GM19238 (cell line): ENCODE data around the gene CAMSAP3.
A peak's percentile ranks its signal among the peaks of the same experiment; 100 is the strongest.

ENCODE experiments used
- DNase-seq: peaks from one replicate; pipeline ENCODE4 v3.0.0; 2011; ENCODE audit warnings: low spot score; ENCODE audit not compliant: insufficient read length

The CAMSAP3 gene

GRCh38 chr19:7645656-7646425 lies 50.2 kb downstream of the CAMSAP3 start:
- no peak for DNase-seq

GRCh38 chr19:7646426-7646700 lies 50.7 kb downstream of the CAMSAP3 start:
- DNase-seq = no peak

DNA sequence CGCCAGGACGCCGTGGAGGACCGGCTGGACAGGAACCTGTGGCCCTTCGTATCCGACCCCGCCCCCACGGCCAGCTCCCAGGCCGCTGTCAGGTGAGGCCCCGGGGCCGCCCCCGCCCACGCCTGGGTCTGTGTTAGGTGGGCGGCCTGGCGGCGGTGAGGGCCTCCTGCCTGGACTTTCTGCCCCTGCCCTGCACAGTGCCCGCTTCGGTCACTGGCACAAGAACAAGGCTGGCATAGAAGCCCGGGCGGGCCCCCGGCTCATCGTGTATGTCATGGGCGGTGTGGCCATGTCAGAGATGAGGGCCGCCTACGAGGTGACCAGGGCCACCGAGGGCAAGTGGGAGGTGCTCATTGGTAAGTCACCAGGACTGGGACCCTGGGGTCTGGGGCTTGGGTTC lies 51.5 kb downstream of the CAMSAP3 start:
- no peak for DNase-seq

DNA sequence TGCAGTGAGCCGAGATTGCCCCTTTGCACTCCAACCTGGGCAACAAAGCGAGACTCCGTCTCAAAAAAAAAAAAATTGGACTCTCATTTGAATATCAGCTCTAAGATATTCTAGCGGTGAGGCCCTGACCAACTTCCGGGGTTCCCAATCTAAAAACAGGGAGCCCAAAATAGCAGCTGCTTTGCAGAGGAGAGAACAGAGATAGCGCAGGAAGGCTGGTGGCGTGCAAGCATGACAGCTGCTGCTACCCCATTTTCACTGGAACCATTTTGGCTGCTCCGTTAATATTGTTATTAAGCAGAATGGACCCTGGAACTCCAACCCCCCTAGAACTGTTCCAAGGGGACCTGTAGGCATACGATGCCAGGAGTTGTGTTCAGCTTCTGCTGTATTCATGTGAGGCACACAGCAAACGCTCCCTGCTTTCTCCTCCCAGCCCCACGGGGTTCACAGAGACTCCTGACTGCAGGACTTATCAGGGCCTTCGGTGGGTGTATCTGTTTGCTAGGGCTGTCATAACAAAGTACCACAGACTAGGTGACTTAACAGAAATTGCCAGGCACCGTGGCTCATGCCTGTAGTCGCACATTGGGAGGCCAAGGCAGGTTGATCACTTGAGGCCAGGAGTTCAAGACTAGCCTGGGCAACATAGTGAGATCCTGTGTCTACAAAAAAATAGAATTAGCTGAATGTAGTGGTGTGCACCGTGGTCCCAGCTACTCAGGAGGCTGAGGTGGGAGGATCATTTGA lies 52.8 kb downstream of the CAMSAP3 start:
- no peak for DNase-seq

DNA sequence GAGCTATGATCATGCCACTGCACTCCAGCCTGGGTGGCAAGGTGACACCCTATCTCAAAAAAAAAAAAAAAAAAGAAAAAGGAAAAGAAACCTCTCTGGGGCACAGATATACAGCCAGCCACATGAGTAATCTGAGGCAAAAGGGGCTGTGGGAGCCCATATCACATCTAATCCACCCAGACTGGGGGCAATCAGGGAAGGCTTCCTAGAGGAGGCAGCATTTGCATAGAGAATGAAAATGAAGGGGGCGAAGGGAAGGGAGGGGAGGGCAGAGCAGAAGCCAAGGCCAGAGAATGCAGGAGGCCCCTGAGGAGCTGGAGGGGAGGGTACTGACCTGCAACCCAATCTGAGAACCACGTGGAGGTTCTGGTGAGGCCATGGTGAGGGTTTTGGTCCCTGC lies 54.5 kb downstream of the CAMSAP3 start:
- no peak for DNase-seq

GRCh38 chr19:7652061-7652641 lies 56.5 kb downstream of the CAMSAP3 start:
- peak; percentile 85 for DNase-seq

GRCh38 chr19:7654401-7654800 lies 58.7 kb downstream of the CAMSAP3 start:
- no peak for DNase-seq

DNA sequence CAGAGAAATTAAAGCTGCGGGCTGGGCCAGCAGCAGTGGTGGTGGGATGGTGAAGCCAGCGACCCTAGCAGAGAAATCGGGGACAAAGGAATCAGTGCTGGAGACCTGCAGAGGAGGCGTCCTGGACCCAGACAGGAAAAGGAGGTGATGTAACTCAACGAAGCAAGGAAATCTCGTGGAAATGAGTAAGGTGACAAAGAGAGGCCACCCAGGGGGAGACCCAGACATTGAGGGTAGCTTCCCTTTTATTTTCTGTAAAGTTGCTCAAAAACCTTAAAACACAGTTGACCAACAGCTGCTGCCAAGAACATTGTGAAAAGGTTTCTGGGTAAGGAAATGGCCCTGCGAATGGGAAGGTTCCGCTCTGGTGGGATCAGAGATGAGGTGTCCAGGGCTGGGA lies 59.9 kb downstream of the CAMSAP3 start:
- no peak for DNase-seq

DNA sequence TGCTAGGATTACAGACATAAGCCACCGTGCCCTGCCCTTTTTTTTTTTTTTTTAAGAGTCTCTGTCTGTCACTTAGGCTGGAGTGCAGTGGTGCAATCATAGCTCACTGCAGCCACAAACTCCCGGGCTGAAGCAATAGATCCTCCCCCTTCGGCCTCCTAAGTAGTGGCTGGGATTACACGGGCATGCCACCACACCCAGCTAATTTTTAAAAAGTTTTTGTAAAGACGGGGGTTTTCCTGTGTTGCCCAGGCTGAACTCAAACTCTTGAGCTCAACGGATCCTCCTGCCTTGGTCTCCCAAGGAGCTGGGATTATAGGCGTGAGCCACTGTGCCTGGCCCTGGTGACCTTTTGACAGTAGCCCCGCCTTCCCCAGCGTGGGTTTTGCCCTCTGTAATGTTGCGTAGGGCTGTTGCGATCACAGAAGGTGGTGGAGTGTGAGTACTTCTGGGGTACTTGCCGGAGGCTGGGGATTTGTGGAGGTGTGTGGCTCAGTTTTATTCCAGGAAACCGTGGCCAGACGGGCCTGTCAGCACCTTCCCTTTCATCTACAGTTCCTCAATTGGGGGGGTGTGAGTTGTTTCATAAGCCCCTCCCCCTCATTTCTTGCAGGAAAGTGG lies 61.6 kb downstream of the CAMSAP3 start:
- no peak for DNase-seq

- DNase-seq = peak; percentile 95
Observed at GRCh38 chr19:7658219-7658686, 62.6 kb downstream of the CAMSAP3 start.

- DNase-seq = no peak
Observed at GRCh38 chr19:7661744-7662538, 66.3 kb downstream of the CAMSAP3 start.

- DNase-seq = no peak
Observed at GRCh38 chr19:7662657-7663056, 67.0 kb downstream of the CAMSAP3 start.

DNA sequence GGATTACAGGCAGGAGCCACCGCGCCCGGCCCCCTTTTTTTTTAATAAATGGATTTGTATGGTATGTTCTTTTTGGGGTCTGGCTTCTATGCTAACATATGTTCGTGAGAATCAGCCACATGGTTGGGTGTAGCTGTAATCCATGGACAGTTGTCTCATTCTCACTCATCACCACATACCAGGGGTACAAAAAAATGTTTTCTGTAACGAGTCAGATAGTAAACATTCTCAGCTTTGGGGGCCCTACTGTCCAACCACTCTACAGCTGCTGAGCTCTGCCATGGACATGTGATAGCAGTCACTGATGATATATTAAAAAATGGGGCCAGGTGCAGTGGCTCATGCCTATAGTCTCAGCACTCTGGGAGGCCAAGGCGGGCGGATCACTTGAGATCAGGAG lies 68.0 kb downstream of the CAMSAP3 start:
- no peak for DNase-seq

DNA sequence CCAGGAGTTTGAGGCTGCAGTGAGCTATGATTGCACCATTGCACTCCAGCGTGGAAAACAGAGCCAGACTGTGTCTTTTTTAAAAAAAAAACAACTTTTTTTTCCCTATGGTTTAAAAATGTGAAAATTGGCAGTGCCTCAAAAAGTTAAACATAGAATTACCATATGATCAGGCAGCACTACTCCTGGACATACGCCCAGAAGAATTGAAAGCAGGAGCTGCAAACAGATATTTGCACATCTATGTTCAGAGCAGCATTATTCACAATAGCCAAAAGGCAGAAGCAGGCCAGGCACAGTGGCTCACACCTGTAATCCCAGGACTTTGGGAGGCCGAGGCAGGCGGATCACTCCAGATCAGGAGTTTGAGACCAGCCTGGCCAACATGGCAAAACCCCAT lies 69.4 kb downstream of the CAMSAP3 start:
- no peak for DNase-seq
